Endothelial cell of umbilical vein (primary cell): ENCODE measurements around the gene NHSL2. TPM values are rescaled to one million over a fixed set of nuclear protein-coding genes. Genes with fewer than 3 reads are reported as not detected.

Experiments
- BruUV-seq: library from RNA; stranded (reverse); fragments of 400-500 nt; replicated peaks from 2 replicates; lab custom pipeline; 2021; lab: Mats Ljungman, UMichigan
- CTCF ChIA-PET: fragments of 300-600, 350-600 bp; sonication (Branson Sonifier 250); formaldehyde crosslinking; loops from one replicate; lab custom pipeline; 2021; ENCODE audit warnings: antibody characterized with exemption, inconsistent platforms; lab: Charles Lee
- POLR2A ChIA-PET: fragments of 300-600, 350-600 bp; sonication (Branson Sonifier 250); formaldehyde crosslinking; loops from one replicate; lab custom pipeline; 2021; ENCODE audit warnings: antibody characterized with exemption, inconsistent platforms; lab: Charles Lee
- DNase-seq: peaks from one replicate; pipeline ENCODE4 v3.0.0-alpha.2; 2011; ENCODE audit warnings: low read depth, low spot score
- FAIRE-seq: peaks from 2 replicates; lab custom pipeline; 2011; peaks lifted over from hg19 to GRCh38; lab: Jason Lieb, UNC
- H2AFZ ChIP-seq: 2 replicates; pipeline ENCODE4 v1.6.0; 2012; ENCODE audit warnings: low read depth, low read length, control low read depth, inconsistent platforms
- H3K27ac ChIP-seq: 2 replicates; pipeline ENCODE4 v1.5.1; 2011; ENCODE audit warnings: low read depth, mild to moderate bottlenecking, control low read depth, low read length, moderate library complexity; ENCODE audit not compliant: insufficient read depth
- H3K27me3 ChIP-seq, 2 experiments: 2 replicates each; pipeline versions ENCODE4 v1.6.0 to v1.6.1; 2011; ENCODE audit warnings: low read length in 2 of 2, mixed read lengths in 1 of 2; ENCODE audit not compliant: control insufficient read depth in 2 of 2, insufficient read depth in 2 of 2
- H3K36me3 ChIP-seq, 2 experiments: 2 replicates in 1 of 2; 3 replicates in 1 of 2; pipeline ENCODE4 v1.5.1; 2011; ENCODE audit warnings: low read length in 2 of 2, mild to moderate bottlenecking in 1 of 2, moderate library complexity in 1 of 2; ENCODE audit not compliant: control insufficient read depth in 2 of 2, insufficient read depth in 2 of 2; ENCODE audit errors: extremely low read depth in 1 of 2
- H3K4me1 ChIP-seq: 3 replicates; pipeline ENCODE4 v1.5.1; 2011; ENCODE audit warnings: mild to moderate bottlenecking, low read length; ENCODE audit not compliant: control insufficient read depth, insufficient read depth; ENCODE audit errors: extremely low read depth
- H3K4me2 ChIP-seq: 2 replicates; pipeline ENCODE4 v1.6.1; 2011; ENCODE audit warnings: low read length, control low read depth, mixed read lengths; ENCODE audit not compliant: insufficient read depth
- H3K4me3 ChIP-seq, 3 experiments: fragments of 200-600 bp in 1 of 3; sonication (generic), shearing (Covaris generic) in 1 of 3; replicated peaks in 1 of 3; 2 replicates each; pipeline ENCODE4 v1.5.1; 2011 to 2016; ENCODE audit warnings: control low read depth in 3 of 3, low read length in 3 of 3, mild to moderate bottlenecking in 2 of 3, inconsistent platforms in 1 of 3, low read depth in 1 of 3, moderate library complexity in 1 of 3; ENCODE audit not compliant: insufficient read depth in 1 of 3
- H3K79me2 ChIP-seq: 2 replicates; pipeline ENCODE4 v1.6.0; 2012; ENCODE audit warnings: low read length, inconsistent platforms; ENCODE audit not compliant: control insufficient read depth, insufficient read depth
- H3K9ac ChIP-seq: replicated peaks from 2 replicates; pipeline ENCODE3; 2011; ENCODE audit warnings: low read length, control low read depth; ENCODE audit not compliant: insufficient read depth; ENCODE audit errors: extremely low read depth
- H3K9me1 ChIP-seq: replicated peaks from 3 replicates; pipeline ENCODE4 v1.6.0; 2011; ENCODE audit warnings: mild to moderate bottlenecking, low read length; ENCODE audit not compliant: control insufficient read depth, insufficient read depth; ENCODE audit errors: extremely low read depth
- H3K9me3 ChIP-seq: replicated peaks from 2 replicates; pipeline ENCODE4 v1.5.1; 2012; ENCODE audit warnings: low read length, inconsistent platforms; ENCODE audit not compliant: control insufficient read depth, insufficient read depth
- H4K20me1 ChIP-seq: replicated peaks from 2 replicates; pipeline ENCODE3; 2011; ENCODE audit warnings: mild to moderate bottlenecking, low read length; ENCODE audit not compliant: control insufficient read depth, insufficient read depth; ENCODE audit errors: extremely low read depth
- EZH2 ChIP-seq: IDR thresholded peaks from 2 replicates; pipeline ENCODE4 v1.6.1; 2012; ENCODE audit warnings: borderline replicate concordance, low read depth, mild to moderate bottlenecking, moderate library complexity, low read length, inconsistent platforms; ENCODE audit not compliant: severe bottlenecking
- FOS ChIP-seq: IDR thresholded peaks from 2 replicates; pipeline ENCODE4 v1.6.1; 2011; ENCODE audit warnings: mild to moderate bottlenecking, low read length, moderate library complexity, borderline replicate concordance; ENCODE audit not compliant: insufficient read depth
- GATA2 ChIP-seq: IDR thresholded peaks from 2 replicates; pipeline ENCODE4 v1.7.0; 2011; ENCODE audit warnings: low read depth, mild to moderate bottlenecking, moderate library complexity, mixed read lengths, low read length; ENCODE audit not compliant: insufficient read length, insufficient read depth
- POLR2AphosphoS5 ChIP-seq: IDR thresholded peaks from 2 replicates; pipeline ENCODE4 v1.6.1; 2012; ENCODE audit warnings: low read depth, mild to moderate bottlenecking, control low read depth, low read length, moderate library complexity; ENCODE audit not compliant: insufficient read depth
- dilution Hi-C: fragments of 300-500 bp; cut with MboI; formaldehyde crosslinking; loops from one replicate; pipeline ENCODE4 v1.15.0; 2019; ENCODE audit warnings: low sequenced_read_pairs; ENCODE audit not compliant: extremely low pct_ligation_motif_present
- intact Hi-C: fragments of 100-400 bp; cut with micrococcal nuclease; formaldehyde crosslinking; loops from one replicate; pipeline ENCODE4 v1.10.0; 2022
- polyA plus RNA-seq, 4 experiments: library from polyadenylated mRNA; depleted of rRNA in 3 of 4; stranded (reverse) in 3 of 4; unstranded in 1 of 4; fragments of >200 nt; gene quantifications; 2 replicates each; pipeline versions ENCODE4 v1.2.1 to v1.2.3, GENCODE V29; 2011 to 2012; ENCODE audit warnings: missing spikeins in 1 of 4
- total RNA-seq: library from RNA; stranded (reverse); gene quantifications from 2 replicates; pipeline ENCODE4 v1.2.3, GENCODE V29; 2021
- TF ChIP-seq, protein P1 (sequence below), 2 donors: IDR thresholded peaks; 1 replicate in 1 of 2; 2 replicates in 1 of 2; pipeline ENCODE4 v1.5.1; 2011; ENCODE audit warnings: low read length in 2 of 2, mild to moderate bottlenecking in 2 of 2, moderate library complexity in 2 of 2, control low read depth in 1 of 2, inconsistent platforms in 1 of 2, low read depth in 1 of 2; ENCODE audit not compliant: insufficient read depth in 1 of 2; ENCODE audit errors: extremely low read depth in 1 of 2

NHSL2 gene
- total and polyA plus RNA-seq, 2 donors (not counting 3 experiments of a cell fraction or from before 2014, with no cell fraction given), result 23.5 to 49.9 TPM

GRCh38 chrX:72176981-72177380 is 266.3 kb downstream of the NHSL2 start:
- H3K27me3 ChIP-seq, result no peaks in the 10 kb centered on the region
- no peaks in the 10 kb centered on the region for H3K9me1 ChIP-seq
- TF ChIP-seq, protein P1, sequence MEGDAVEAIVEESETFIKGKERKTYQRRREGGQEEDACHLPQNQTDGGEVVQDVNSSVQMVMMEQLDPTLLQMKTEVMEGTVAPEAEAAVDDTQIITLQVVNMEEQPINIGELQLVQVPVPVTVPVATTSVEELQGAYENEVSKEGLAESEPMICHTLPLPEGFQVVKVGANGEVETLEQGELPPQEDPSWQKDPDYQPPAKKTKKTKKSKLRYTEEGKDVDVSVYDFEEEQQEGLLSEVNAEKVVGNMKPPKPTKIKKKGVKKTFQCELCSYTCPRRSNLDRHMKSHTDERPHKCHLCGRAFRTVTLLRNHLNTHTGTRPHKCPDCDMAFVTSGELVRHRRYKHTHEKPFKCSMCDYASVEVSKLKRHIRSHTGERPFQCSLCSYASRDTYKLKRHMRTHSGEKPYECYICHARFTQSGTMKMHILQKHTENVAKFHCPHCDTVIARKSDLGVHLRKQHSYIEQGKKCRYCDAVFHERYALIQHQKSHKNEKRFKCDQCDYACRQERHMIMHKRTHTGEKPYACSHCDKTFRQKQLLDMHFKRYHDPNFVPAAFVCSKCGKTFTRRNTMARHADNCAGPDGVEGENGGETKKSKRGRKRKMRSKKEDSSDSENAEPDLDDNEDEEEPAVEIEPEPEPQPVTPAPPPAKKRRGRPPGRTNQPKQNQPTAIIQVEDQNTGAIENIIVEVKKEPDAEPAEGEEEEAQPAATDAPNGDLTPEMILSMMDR (IDR thresholded peaks at IDR 0.05; ENCODE audit: extremely low read depth in 1 of 2, insufficient read depth in 1 of 2, low read depth in 1 of 2, low read length in 2 of 2), result no peak
- TF ChIP-seq POLR2AphosphoS5 (no peak), FOS (no peak)
- no peak overlapping the region for H2AFZ ChIP-seq
- POLR2A ChIA-PET, result no interaction called here
- H3K9me3 ChIP-seq, result no peaks in the 10 kb centered on the region
- no peak overlapping the region for H3K27ac ChIP-seq
- H3K4me2 ChIP-seq, result no peak overlapping the region
- DNase-seq (peak; percentile 3), FAIRE-seq (no peak)
- no peaks in the 10 kb centered on the region for H4K20me1 ChIP-seq
- H3K36me3 ChIP-seq, result no peaks in the 10 kb centered on the region
- peaks cover 4% of the 10 kb centered on the region for H3K4me1 ChIP-seq
- CTCF ChIA-PET, result no interaction called here
- no peak overlapping the region for H3K4me3 ChIP-seq
- intact Hi-C loops, result no loop called here
- dilution Hi-C loops, result no loop called here
- peaks cover 3% of the 10 kb centered on the region for H3K79me2 ChIP-seq
- no peak overlapping the region for H3K9ac ChIP-seq
- BruUV-seq, result no TSS peak

DNA sequence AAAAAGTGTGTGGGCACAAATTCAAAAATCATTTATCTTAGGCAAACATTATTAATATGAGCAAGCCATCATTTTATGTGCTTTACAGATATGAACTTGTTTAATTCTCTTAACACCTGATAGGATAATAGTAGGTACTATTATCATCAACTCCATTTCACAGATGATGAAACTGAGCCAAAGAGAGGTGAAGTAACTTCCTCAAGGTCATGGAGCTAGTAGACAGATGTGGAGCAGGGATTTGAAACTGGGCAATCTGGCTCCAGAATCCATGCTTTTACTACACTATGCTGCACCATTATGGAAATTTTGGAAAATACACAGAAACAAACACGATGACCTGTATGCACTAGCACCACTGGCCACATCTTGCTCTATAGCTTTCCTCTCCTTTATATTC is 269.9 kb downstream of the NHSL2 start:
- H3K79me2 ChIP-seq, result peaks cover 20% of the 10 kb centered on the region
- H4K20me1 ChIP-seq, result no peaks in the 10 kb centered on the region
- peak overlapping the region; percentile 75 for H3K9ac ChIP-seq
- H3K9me1 ChIP-seq, result no peaks in the 10 kb centered on the region
- H3K4me1 ChIP-seq, result peaks cover 10% of the 10 kb centered on the region
- H2AFZ ChIP-seq, result peak overlapping the region; percentile 39
- H3K4me3 ChIP-seq, result peak overlapping the region in 1 of 3 experiments; percentile 88
- no TSS peak for BruUV-seq
- intact Hi-C loops (loop anchor here (5.0 kb wide), 2 partner anchors 53 to 183 kb away; no protein-coding TSS in a partner anchor), dilution Hi-C loops (no loop called here)
- FAIRE-seq (no peak), DNase-seq (no peak)
- H3K9me3 ChIP-seq, result no peaks in the 10 kb centered on the region
- ChIA-PET POLR2A (interaction anchor here (1.2 kb wide), 1 partner anchor 96 kb away, joined by 6 read pairs; the partner anchor contains the start of gene RPS4X), CTCF (interaction anchor here (1.5 kb wide), 1 partner anchor 54 kb away, joined by 5 read pairs; no protein-coding TSS in a partner anchor)
- peak overlapping the region; percentile 71 for H3K27ac ChIP-seq
- H3K4me2 ChIP-seq, result peak overlapping the region; percentile 51
- no peak for TF ChIP-seq GATA2
- no peak for TF ChIP-seq EZH2
- no peaks in the 10 kb centered on the region for H3K36me3 ChIP-seq
- H3K27me3 ChIP-seq, result no peaks in the 10 kb centered on the region
